NCI-H146 treated with DMSO at 0.1 percent for 48 hours (cell line): Measurements from ENCODE around the gene PFN1.

Source experiments
- DNase-seq: peaks from one replicate; lab custom pipeline; 2025; ENCODE audit not compliant: unreplicated experiment; lab: John Stamatoyannopoulos, UW

Gene PFN1

GRCh38 chr17:4948166-4948930 is at the start of gene PFN1:
Gene PFN1, minus strand, starts transcription at chr17:4948530. Its CDS starts 136 bp downstream, at chr17:4948394.
- DNase-seq: peak; percentile 77

GRCh38 chr17:4997302-4998026 is 49.1 kb upstream of the PFN1 start, which contains the start of the genes INCA1 and KIF1C:
Gene INCA1, minus strand, starts transcription at chr17:4997522. Its CDS starts 3,085 bp downstream, at chr17:4994437.
Gene KIF1C, plus strand, starts transcription at chr17:4997950. Its CDS starts 2,297 bp downstream, at chr17:5000247.
- peak; percentile 77 for DNase-seq

- DNase-seq: no peak
Observed at GRCh38 chr17:4994081-4994595, 45.8 kb upstream of the PFN1 start.

DNA sequence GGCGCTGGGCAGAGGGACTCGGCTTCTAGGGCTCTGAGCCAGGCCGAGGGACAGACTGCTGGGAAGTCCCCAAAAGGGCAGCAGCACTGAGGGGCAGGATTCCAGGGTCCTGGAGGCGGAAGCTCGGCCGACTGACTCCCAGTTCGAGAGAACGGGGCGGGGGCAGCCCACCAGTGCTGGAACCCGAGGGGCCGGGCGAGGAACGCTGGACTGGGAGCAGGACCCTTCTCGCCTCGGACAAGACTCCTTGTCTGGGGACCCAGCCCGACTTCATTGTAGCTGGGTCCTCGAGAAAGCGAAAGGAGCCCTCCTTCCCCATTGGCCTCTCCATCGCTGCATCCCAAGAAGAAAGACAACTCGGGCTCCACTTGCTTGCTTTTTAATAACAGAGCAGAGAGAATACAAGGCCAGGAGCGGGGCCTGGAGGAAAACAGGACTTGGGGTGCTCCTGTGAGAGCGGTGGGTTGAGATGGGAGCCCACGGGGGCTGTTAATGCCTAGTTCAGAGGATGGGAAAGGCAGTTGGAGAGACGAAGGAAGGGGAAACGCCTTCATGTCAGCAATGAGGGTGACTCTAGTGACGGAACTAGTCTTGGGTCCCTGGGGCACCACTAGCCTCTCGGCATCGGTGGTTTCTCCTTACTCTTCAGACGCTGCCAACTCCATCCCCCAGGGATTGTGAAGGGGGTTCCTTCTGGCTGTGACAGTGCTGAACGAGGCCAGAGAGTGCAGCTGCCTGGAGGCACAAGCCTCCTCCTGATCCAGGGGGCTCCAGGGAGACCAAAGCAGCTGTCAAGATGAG is 39.6 kb upstream of the PFN1 start:
- DNase-seq: no peak

- peak; percentile 73 for DNase-seq
Observed at GRCh38 chr17:4986951-4987766, 38.8 kb upstream of the PFN1 start, which contains the start of gene CAMTA2. Gene CAMTA2, minus strand, starts transcription at chr17:4987675. Its CDS starts 1,453 bp downstream, at chr17:4986222.

DNA sequence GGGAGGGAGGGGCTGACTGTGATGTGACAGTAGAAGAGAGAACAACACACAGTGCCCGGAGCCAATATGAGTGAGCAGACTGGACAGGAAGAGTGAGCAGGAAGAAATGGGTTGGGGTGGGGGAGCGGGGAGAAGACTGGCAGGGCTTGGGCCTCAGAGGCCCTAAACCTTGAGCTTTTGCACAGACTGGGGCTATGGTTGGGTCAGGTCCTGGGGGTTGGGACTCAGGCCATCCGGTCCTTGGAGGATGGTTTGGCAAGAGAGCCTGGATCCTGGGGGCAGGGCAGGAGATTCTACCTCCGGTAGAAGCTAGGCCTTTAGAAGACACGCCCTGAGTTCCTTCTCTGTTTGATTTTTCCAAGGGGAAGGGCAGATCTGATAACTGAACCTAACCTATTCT is 38.1 kb upstream of the PFN1 start:
- no peak for DNase-seq

GRCh38 chr17:4982305-4982704 is 34.0 kb upstream of the PFN1 start:
- no peak for DNase-seq

DNA sequence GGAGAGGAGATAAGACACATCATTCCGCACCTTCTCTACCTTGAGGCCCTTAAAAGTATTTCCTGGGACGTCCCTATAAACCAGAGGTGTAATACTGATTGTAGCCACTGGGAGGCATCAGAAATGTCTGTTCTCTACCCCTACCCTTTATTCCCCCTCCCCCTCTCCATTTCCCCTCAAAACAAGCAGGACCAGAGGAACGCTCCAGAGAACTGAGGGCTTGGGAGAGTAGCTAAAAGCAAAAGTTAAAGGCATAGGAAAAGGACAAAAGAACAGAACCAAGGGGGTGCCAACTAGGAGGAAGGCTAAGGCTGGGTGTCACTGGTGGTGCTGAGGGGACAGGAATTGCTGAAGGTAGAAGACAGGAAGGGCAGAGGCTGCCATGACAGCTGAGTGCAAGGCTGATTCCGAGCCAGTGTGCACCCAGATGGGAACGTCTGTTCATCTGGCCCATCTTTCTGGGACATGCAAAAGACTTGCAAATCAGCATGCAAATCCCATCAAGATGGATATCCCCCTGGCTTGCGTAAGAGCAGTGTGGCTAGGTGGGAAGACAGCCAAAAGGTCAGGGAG is 32.4 kb upstream of the PFN1 start:
- peak; percentile 8 for DNase-seq

DNA sequence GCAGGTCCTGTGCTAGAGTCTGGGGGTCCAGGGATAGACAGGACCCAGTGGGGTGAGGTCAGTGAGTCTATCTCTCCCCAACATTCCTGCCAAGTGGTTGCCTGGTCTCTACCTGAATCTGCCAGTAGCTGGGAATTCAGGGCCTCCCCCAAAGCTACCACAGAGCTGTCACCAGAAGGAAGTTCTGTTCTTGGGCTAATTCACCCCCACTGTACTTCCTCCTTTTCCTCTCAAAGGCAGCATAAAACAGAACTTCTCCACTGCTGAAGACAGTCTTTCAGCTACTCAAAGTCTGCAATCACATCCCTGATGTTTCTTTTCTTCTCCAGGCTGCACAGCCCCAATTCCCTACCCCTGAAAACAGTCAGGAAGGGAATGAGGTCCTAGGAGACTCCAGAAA is 30.4 kb upstream of the PFN1 start:
- DNase-seq: no peak

DNA sequence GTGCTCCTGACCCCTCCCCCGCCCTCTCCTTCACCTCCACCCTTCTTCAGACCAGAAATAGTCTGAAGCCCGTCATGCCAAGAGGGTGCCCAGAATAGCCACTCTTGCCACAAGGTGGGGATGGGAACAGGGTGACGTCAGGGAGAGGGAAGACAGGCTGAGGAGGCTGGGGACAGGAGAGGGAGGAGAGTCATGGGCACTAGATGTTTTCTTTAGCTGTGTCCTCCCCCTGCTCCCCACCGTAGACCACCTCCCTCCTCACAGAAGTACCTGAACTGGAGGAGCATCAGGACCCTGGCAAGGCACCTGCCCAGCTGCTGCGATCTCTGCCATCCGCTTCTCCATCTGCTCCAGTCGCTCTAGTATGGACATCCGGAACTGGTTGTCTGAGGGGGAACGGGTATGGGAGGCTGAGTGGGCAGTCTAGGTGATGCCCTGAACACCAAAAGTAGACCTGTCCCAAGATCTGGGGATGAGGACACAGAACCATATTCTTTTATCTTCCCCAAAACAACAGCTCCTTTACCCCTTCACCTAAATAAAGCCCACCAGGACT is 25.9 kb upstream of the PFN1 start:
- DNase-seq: no peak

DNA sequence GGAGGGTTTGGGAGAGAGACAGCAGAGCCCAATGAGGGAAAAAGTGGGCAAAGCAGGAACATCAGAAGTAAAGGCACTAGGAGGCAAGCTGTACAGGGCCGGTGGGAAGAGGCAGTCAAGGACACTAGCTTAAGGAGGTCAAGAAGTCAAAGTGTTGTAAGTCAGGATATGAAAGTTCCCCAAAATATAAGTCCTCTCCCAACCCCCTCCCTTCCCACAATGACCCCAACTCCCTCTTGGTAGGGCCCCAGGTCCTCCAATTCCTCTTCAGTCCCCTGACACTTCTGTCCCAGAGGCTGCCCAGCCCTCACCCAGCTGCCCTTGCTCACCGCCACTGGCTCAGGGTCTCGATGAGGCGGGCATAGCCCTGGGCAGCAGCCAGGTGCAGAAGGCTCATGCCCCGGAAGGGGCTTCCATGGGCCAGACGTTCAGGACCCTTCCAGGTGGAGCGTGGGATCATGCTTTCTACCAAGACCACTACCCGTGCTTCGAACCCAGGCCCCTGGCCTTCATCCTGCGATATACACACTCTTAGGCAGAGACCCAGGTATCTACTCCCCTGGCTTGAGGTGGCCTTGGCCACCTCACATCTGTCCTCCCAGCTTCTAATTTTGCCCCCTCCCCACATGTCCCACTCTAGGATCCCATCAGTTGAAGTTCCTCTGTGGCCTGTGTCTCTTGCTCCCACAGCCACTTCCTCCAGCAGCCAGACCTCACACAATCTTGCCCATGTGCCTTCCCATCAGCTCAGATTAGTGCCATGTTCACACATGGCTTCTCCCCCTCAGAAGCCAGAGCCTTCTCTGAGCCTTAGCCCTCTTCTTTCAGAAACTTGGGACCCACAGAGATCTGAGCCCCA is 25.2 kb upstream of the PFN1 start:
- no peak for DNase-seq

DNA sequence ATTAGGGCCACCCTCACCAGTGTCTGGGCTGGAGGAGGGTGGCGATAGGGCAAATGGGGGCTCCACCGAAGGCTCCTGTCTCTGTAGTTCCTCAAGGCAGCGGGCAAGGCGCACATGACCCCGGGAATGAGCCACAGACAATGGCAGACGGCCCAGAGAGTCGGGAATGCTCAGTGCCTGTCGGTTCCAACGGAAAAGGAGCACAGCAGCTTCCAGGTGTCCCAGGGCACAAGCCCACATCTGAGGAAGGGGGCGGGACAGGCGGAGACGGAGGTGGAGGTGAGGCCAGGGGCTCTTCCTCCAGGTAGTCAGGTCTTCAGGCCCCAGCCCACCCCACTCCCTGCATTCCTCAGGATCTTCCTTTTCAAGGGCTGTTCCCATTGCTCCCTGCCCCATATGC is 24.4 kb upstream of the PFN1 start:
- no peak for DNase-seq

- DNase-seq: no peak
Observed at GRCh38 chr17:4972322-4972721, 24.0 kb upstream of the PFN1 start.

GRCh38 chr17:4971826-4972225 is 23.5 kb upstream of the PFN1 start:
- DNase-seq: no peak

DNA sequence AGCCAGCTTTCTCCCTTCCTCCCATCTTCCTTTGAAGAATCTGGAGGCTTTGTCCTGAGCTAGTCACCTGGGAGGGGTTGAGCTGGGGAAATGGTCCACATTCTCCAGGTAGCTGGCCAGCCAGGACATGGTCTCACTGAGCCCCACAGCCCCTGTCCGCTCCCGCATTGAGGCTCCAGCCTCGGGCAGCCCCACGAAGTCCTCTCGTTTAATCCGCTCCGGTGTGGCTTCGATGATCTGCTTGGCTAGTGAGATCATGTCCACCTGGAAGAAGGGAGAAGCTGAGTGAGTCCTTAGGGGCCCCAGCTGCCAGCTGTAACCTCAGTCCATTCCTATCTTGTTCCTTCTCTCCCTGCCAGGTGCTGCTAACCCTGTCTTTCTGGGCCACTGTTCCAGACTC is 21.9 kb upstream of the PFN1 start:
- no peak for DNase-seq

DNA sequence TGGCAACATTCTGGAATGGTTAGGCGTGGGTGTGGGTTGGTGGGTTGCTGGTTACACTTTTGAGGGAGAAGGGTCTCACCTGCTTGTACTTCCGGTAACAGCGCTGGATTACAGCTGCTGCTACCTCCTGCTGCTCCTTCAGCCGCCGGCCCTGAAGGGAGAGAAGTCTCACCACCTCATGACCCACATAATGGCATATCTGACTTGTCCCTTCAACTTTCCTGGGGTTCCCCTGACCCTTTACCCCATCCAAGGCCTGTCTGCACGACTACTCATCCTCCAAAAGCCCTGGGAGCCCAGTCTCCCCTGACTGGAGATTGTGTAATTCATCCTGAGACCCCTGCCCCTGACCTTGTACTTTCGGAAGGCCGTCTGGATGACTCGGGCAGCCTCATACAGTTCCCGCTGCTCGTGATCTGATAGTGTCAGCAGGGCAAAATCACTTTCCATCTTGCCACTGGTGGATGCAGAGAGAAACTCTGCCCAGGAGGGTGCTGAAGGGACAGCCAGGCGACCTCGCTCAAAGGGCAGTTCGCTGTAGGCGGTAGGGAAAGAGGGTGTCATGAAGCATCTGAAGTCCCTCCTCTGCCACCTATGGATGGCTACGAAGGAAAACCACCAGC is 21.3 kb upstream of the PFN1 start:
- no peak for DNase-seq

- DNase-seq: no peak
Observed at GRCh38 chr17:4969047-4969550, 20.8 kb upstream of the PFN1 start.

DNA sequence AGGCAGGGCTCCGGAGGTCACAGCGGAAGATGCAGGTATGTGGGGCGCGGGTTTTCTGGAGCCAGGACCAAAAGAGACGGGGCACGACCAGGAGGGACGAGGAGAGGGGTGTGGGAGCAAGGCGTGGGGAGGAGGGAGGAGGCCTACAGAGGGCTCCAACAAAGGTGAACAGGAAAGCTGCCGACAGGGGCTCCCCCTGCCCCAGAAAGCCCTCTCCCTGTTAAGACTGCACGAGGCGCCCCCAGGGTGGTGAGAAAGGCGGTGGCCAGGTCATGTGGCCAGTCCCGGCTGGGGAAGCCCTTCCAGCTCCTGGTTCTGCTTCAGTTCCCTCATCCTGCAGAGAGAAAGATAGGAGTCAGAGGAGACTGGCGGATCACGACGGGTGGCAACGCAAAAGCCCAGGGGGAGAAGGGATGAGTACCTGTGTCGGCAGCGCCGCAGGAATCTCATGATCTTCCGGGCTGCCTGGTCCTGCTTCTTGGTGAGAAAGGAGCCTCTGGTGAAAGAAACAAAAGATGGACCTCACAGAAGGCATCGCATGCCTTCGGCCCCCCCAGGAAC is 20.2 kb upstream of the PFN1 start:
- no peak for DNase-seq
